DLD1 (cell line): ENCODE measurements around the gene NUP210.

Experiments
- in situ Hi-C: cut with HindIII; loops from 2 replicates; pipeline ENCODE4 v1.10.0; 2017; ENCODE audit warnings: low sequenced_read_pairs

Gene NUP210

GRCh38 chr3:13280122-13280790 lies 139.9 kb downstream of the NUP210 start:
- in situ Hi-C loops, result no loop called here

DNA sequence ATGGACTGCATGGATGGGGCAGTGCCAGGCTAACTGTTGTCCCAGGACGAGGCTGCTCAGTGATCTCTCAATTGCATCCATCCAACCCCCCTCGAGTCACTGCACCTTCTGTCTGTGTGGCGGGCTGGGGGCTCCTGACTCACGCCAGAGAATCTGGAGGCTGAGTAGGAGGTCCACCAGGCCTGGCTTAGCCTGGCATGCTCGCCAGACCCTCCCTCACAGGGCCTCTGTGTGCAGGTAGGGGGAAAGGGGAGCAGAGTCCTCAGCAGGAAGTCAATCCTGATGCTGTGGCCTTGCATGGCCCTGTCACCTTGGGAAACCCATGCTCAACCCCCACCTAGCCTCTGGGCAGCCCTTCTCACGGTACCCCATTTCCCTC lies 140.6 kb downstream of the NUP210 start:
- in situ Hi-C loops, result no loop called here

DNA sequence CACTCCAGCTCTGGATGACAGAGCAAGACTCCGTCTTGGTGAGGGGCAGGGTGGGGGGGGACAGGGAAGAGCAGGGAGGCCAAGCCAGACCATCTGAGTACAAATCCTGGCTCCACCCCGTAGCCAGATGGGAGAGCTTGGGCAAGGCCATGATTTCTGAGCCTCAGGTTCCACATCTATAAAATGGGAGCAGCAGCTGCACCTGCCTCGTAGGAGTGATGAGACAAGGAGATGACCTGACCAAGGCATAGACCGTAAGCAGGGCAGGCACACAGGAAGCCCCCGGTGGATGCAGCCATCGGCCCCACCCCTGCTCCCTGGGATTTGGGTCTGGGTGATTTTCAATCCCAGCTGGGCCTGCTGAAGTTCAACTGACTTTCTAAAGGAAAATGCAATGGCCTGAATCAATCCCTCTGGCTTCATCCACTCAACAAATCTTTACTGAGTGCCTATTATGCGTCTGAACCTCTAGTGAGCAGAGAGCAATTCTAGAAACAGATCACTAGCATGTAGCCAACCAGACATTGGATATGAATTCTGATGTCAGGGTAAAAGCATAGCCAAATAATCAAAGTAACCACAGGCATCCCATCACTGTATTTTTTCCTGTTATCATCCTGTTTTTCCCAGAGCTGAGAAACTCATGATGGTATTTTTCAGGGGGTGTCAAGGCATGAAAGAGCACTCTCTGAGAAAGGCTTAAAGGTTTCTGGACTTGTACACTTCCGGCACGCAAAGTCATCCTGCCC lies 141.2 kb downstream of the NUP210 start:
- in situ Hi-C loops, result no loop called here

DNA sequence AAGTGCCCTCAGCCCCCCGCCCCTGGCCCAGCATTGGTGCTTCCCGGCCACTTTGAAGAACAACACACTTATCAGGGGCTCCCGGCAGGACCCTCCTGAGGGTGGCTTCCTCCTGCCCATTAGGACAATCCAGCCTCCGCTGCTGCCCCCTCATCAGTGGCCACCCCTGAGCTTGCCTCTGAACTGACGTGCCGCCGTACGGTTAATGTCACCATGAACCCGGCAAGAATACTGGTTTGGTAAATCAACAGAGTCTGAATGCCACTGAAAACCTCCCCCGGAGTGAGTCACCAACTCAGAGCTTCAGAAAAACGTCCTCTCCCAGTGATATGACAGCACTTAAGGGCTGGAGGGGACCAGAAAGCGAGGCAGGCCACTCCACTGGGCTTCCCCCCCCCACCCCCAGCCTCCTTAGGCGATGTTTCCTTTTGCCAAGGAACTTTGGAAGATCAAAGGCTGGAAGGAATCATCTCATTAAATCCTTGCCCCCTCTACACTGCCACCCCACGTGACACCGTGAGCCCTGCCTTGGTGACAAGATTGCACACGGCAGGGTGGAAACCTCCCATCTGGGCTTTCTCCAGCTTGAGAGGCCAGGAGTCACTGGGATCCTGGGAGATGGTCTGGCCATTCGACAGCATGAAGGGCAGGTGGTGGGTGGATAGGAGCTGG lies 142.1 kb downstream of the NUP210 start:
- in situ Hi-C loops, result no loop called here

- in situ Hi-C loops, result no loop called here
Measured at GRCh38 chr3:13277196-13277813, 142.8 kb downstream of the NUP210 start.

DNA sequence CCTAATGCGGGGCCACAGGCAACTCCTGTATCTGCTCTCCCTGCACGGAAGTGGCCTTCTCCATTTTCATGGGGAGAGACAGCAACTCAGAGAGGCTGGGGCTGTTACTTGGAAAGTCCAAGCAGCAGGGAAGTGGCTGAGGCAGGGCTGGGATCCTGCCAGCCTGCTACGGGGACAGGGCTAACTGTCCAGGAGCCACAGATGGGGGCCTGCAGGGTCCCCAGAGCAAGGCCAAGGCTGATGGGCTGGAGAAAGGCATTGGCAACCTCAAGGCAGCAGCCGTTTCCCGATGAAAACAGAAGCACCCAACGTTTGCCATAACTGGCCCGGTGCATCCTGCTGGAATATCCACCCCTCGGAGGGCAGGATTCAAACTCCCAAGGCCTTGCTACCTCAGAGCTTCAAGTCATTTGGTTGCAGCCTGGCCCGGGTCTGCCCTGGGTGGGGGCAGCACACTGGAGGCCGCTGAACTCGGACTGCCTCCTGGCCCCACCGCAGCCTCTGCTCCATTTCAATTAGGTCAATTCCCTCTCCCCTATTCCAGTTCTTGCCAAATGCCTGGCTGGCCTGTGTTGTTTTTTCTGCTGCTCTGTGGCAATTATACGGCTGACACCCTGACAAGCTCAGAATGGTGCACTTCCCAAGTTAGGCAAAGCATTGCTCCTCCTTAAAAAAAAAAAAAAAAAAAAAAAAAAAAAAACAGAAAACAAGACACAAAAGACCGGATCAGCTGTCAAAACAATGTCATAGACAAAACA lies 143.5 kb downstream of the NUP210 start:
- in situ Hi-C loops, result no loop called here

DNA sequence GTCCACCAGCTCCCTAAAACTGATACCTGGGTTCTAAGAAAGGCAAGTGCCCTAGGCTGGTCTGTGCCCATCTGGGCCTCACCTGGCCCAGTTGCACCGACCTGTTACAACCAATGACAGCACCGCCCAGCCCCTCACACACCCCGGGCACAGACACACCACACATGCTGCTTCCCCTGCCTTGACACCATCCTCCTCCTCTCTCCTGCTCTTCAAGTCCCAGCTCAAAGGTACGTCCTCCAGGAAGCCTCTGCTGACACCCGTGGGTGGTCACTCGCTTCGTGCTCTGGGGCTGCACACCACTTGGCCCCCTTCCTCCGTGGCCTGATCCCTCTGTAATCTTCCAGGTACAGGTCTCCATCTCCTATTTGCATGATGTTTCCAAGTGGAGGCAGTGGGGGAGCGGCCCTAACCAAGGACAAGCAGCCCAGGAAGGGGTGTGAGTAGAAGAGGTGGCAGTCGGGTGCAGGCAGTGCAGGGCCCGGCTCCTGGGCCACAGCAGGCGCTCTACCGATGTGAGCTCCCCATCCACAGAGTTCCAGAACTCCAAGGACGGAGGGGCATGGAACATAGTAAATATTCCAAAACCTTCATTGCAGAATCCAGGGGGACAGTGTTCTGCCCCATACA lies 144.6 kb downstream of the NUP210 start:
- in situ Hi-C loops, result no loop called here

- in situ Hi-C loops, result no loop called here
Measured at GRCh38 chr3:13274551-13275332, 145.4 kb downstream of the NUP210 start.

- in situ Hi-C loops, result no loop called here
Measured at GRCh38 chr3:13274125-13274524, 146.0 kb downstream of the NUP210 start.

DNA sequence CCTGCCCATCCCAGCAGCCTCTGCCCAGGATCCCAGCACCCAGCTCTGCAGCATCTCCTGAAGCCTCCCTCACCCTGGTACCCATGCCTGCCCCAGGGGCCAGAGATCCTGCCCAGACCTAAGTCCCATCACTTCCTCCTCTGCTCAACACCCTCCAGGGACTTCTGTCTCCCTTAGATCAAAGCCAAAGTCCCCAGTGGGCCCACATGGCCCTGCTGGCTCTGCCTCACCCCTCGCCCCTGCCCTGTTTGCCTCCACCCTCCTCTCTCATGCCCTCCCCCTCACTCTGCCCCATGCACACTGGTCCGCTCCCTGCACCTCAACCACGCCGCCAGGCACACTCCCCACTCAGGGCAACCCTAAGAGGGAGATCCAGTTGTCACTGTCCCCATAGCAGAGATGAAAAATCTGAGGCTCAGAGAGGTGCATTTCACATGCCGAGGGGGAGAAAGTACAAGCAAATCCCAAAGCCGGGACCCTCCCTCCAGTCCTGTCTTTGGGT lies 146.5 kb downstream of the NUP210 start:
- in situ Hi-C loops, result no loop called here

DNA sequence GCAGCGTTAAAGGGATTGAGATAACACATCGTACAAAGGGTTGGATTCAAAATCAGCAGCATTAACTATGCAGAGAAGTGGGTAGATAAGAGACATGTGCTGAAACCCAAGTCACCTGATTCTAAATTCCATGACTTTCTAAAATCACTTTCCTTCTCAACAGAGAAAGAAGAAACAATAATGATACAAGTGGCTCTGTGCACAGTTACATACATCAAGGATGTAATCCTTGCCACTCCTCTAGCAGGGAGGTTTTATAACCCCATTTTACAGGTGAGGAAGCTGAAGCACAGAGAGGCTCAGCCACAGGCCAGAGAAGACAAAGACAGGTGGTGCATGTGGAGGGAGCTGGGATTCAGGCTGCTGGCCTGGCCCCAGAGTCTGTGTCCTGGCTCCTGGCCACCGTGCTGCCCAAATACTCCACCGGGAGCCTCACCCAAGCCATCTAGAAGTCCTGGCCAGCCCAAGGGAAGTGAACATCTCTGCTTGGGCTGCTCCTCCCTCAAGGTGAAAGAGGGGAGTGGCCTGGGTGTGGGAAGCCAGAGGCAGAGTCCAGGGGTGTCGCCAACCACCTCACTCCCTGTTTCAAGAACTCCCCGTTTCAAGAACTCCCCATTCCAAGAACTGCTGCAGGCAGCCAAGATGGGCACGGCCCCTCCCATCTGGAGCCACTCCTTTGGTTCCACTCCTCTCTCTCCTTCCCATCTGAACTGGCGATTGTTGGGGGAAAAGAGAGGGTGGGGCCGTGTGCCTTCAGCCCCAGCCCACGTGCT lies 147.1 kb downstream of the NUP210 start:
- in situ Hi-C loops, result no loop called here

GRCh38 chr3:13269711-13270378 lies 150.3 kb downstream of the NUP210 start:
- in situ Hi-C loops, result no loop called here

DNA sequence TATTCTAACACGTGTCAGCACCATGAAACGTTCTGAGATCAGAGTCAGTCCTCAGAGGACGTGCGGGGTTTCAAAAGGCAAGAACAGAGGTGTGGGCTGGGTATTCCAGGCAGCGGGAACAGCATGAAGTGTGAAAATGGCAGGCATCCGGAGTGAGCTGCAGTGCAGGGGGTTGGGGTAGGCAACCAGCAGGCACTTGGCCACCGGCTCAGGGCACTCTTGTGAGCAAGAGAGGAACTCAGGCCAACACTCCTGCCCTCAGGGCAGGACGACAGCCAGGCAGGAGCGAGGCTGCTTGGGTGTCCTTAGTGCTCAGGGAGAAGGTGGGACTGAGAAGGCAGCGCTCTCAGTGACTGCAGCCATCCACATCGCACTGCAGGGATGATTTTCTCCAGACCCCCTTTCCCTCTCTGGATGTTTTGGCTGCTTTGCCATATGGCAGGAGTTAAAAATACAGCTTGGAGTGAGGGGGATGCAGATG lies 151.1 kb downstream of the NUP210 start:
- in situ Hi-C loops, result no loop called here

- in situ Hi-C loops, result no loop called here
Measured at GRCh38 chr3:13268120-13268519, 152.0 kb downstream of the NUP210 start.

- in situ Hi-C loops, result no loop called here
Measured at GRCh38 chr3:13266651-13267362, 153.3 kb downstream of the NUP210 start.
